Astrocyte (in vitro differentiated cells and primary cell): ENCODE measurements around the gene AP1M1.

Source experiments
- CTCF ChIP-seq: IDR thresholded peaks from 2 replicates; pipeline ENCODE4 v1.5.1; 2011; ENCODE audit warnings: low read depth, mild to moderate bottlenecking, inconsistent platforms, low read length, moderate library complexity; ENCODE audit not compliant: insufficient read depth
- EZH2 ChIP-seq: IDR thresholded peaks from 2 replicates; pipeline ENCODE4 v1.6.1; 2012; ENCODE audit warnings: mild to moderate bottlenecking, low read length, inconsistent platforms; ENCODE audit not compliant: insufficient read depth

- TF ChIP-seq CTCF = no peak
- TF ChIP-seq EZH2 = no peak
Observed at GRCh38 chr19:16288544-16288943, 90.8 kb downstream of the AP1M1 start.
